K562 (cell line): Measurements from ENCODE around the gene NDUFAF8.

Experiments used
- CHCHD3 ChIP-seq: fragments of 250-450 bp; sonication (Bioruptor Pico); IDR thresholded peaks from 2 replicates; pipeline ENCODE4 v2.1.2; 2022; ENCODE audit warnings: mild to moderate bottlenecking
- ELF1 ChIP-seq: fragments of 200-800 bp; sonication (Bioruptor generic); IDR thresholded peaks from 2 replicates; pipeline ENCODE4 v1.6.1; 2016; ENCODE audit warnings: missing genetic modification characterization, missing compliant biosample characterization
- MAFK ChIP-seq: IDR thresholded peaks from 2 replicates; pipeline ENCODE4 v1.6.1; 2011; ENCODE audit warnings: low read length, improper control_type of control experiment
- MXI1 ChIP-seq: IDR thresholded peaks from 2 replicates; pipeline ENCODE4 v1.6.1; 2011; ENCODE audit warnings: low read depth, mild to moderate bottlenecking, improper control_type of control experiment, low read length
- POLR2H ChIP-seq: IDR thresholded peaks from 2 replicates; pipeline ENCODE4 v1.6.1; 2016; ENCODE audit warnings: missing genetic modification characterization, low read depth, mild to moderate bottlenecking, control low read depth, missing compliant biosample characterization, moderate library complexity
- ZBTB8A ChIP-seq: fragments of 450-650 bp; IDR thresholded peaks from 2 replicates; pipeline ENCODE4 v1.6.1; 2018; ENCODE audit warnings: mild to moderate bottlenecking, moderate library complexity; ENCODE audit not compliant: partially characterized antibody
- TF ChIP-seq, protein P1 (sequence below), 3 experiments: IDR thresholded peaks in 2 of 3; conservative IDR thresholded peaks in 1 of 3; 2 replicates each; pipeline ENCODE4 v1.5.1; 2011 to 2012; ENCODE audit warnings: low read length in 3 of 3, mild to moderate bottlenecking in 3 of 3, control low read depth in 2 of 3, improper control_type of control experiment in 1 of 3, inconsistent platforms in 1 of 3, low read depth in 1 of 3, mixed read lengths in 1 of 3, moderate library complexity in 1 of 3; ENCODE audit not compliant: insufficient read depth in 2 of 3
- TF ChIP-seq, protein P2 (sequence below): sonication (generic); formaldehyde crosslinking; IDR thresholded peaks from 2 replicates; pipeline ENCODE4 v1.8.0; 2022; ENCODE audit warnings: missing genetic modification reagents, mild to moderate bottlenecking, borderline replicate concordance
- TF ChIP-seq, protein P3 (sequence below): fragments of 250-450 bp; sonication (Bioruptor Pico); IDR thresholded peaks from 2 replicates; pipeline ENCODE4 v1.4.0; 2020; ENCODE audit warnings: borderline replicate concordance

DNA sequence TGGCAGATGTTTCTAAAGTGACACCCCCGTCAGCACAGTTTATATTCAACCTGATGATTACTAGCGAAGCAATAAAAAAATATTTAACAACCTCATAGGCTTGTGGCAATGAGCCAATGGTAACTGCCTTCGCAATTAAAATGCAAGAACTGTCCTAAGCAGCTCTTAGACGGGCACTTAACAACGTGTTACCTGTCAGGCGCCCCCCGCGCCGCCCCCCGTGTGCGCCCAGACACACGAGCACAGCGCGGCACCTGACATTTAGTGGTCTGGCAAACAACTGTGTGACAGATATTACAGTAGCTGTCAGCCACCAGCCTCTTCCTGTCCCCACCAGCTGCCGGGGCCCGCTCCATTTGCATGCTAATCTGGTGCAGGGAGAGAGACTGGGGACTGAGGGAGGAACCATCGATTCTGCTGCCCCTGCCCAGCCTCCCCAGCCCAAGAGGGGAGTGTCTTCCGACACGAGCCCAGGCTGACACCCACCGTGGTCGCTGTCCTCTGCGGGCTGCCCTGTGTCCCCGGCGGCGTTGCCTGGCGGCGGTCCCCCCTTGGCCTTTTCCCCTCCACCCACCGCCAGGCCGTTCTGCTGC is 12.7 kb downstream of the NDUFAF8 start:
- no peak for TF ChIP-seq MXI1
- no peak for TF ChIP-seq POLR2H
- TF ChIP-seq, protein P1, sequence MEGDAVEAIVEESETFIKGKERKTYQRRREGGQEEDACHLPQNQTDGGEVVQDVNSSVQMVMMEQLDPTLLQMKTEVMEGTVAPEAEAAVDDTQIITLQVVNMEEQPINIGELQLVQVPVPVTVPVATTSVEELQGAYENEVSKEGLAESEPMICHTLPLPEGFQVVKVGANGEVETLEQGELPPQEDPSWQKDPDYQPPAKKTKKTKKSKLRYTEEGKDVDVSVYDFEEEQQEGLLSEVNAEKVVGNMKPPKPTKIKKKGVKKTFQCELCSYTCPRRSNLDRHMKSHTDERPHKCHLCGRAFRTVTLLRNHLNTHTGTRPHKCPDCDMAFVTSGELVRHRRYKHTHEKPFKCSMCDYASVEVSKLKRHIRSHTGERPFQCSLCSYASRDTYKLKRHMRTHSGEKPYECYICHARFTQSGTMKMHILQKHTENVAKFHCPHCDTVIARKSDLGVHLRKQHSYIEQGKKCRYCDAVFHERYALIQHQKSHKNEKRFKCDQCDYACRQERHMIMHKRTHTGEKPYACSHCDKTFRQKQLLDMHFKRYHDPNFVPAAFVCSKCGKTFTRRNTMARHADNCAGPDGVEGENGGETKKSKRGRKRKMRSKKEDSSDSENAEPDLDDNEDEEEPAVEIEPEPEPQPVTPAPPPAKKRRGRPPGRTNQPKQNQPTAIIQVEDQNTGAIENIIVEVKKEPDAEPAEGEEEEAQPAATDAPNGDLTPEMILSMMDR (IDR thresholded peaks at IDR 0.05 in 2 of 3, conservative IDR thresholded peaks at IDR 0.05 in 1 of 3; ENCODE audit: insufficient read depth in 2 of 3, low read depth in 1 of 3, low read length in 3 of 3) = no peak
- TF ChIP-seq CHCHD3 (CRISPR knock-in tag) = no peak
- TF ChIP-seq, protein P2, sequence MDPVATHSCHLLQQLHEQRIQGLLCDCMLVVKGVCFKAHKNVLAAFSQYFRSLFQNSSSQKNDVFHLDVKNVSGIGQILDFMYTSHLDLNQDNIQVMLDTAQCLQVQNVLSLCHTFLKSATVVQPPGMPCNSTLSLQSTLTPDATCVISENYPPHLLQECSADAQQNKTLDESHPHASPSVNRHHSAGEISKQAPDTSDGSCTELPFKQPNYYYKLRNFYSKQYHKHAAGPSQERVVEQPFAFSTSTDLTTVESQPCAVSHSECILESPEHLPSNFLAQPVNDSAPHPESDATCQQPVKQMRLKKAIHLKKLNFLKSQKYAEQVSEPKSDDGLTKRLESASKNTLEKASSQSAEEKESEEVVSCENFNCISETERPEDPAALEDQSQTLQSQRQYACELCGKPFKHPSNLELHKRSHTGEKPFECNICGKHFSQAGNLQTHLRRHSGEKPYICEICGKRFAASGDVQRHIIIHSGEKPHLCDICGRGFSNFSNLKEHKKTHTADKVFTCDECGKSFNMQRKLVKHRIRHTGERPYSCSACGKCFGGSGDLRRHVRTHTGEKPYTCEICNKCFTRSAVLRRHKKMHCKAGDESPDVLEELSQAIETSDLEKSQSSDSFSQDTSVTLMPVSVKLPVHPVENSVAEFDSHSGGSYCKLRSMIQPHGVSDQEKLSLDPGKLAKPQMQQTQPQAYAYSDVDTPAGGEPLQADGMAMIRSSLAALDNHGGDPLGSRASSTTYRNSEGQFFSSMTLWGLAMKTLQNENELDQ = no peak
- TF ChIP-seq MAFK = no peak
- TF ChIP-seq ZBTB8A = no peak
- no peak for TF ChIP-seq ELF1 (tag)
- TF ChIP-seq, protein P3, sequence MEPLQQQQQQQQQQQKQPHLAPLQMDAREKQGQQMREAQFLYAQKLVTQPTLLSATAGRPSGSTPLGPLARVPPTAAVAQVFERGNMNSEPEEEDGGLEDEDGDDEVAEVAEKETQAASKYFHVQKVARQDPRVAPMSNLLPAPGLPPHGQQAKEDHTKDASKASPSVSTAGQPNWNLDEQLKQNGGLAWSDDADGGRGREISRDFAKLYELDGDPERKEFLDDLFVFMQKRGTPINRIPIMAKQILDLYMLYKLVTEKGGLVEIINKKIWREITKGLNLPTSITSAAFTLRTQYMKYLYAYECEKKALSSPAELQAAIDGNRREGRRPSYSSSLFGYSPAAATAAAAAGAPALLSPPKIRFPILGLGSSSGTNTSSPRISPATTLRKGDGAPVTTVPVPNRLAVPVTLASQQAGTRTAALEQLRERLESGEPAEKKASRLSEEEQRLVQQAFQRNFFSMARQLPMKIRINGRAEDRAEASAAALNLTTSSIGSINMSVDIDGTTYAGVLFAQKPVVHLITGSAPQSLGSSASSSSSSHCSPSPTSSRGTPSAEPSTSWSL (CRISPR knock-in tag) = no peak
